HG02840 (cell line): ENCODE data around the gene HPS5.
"Not testable (repeated sequence)": the region's sequence is repeated elsewhere in the genome, so short reads cannot be mapped to it uniquely, and the experiment has no call there.

Experiments used
- ATAC-seq: cut with Tn5 transposase; IDR thresholded peaks from one replicate; pipeline ENCODE4 v1.9.1; 2021; ENCODE audit warnings: mild to moderate bottlenecking, moderate library complexity, moderate number of reproducible peaks; ENCODE audit not compliant: unreplicated experiment, low FRiP score

The HPS5 gene, protein sequence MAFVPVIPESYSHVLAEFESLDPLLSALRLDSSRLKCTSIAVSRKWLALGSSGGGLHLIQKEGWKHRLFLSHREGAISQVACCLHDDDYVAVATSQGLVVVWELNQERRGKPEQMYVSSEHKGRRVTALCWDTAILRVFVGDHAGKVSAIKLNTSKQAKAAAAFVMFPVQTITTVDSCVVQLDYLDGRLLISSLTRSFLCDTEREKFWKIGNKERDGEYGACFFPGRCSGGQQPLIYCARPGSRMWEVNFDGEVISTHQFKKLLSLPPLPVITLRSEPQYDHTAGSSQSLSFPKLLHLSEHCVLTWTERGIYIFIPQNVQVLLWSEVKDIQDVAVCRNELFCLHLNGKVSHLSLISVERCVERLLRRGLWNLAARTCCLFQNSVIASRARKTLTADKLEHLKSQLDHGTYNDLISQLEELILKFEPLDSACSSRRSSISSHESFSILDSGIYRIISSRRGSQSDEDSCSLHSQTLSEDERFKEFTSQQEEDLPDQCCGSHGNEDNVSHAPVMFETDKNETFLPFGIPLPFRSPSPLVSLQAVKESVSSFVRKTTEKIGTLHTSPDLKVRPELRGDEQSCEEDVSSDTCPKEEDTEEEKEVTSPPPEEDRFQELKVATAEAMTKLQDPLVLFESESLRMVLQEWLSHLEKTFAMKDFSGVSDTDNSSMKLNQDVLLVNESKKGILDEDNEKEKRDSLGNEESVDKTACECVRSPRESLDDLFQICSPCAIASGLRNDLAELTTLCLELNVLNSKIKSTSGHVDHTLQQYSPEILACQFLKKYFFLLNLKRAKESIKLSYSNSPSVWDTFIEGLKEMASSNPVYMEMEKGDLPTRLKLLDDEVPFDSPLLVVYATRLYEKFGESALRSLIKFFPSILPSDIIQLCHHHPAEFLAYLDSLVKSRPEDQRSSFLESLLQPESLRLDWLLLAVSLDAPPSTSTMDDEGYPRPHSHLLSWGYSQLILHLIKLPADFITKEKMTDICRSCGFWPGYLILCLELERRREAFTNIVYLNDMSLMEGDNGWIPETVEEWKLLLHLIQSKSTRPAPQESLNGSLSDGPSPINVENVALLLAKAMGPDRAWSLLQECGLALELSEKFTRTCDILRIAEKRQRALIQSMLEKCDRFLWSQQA

GRCh38 chr11:18321969-18322711, at the start of gene HPS5, which contains the start of gene GTF2H1:
HPS5 (minus strand) TSS chr11:18322140; CDS start chr11:18317858, 4,282 bp downstream.
GTF2H1 (plus strand) TSS chr11:18322567; CDS start chr11:18333075, 10,508 bp downstream.
- ATAC-seq = peak; percentile 93

DNA sequence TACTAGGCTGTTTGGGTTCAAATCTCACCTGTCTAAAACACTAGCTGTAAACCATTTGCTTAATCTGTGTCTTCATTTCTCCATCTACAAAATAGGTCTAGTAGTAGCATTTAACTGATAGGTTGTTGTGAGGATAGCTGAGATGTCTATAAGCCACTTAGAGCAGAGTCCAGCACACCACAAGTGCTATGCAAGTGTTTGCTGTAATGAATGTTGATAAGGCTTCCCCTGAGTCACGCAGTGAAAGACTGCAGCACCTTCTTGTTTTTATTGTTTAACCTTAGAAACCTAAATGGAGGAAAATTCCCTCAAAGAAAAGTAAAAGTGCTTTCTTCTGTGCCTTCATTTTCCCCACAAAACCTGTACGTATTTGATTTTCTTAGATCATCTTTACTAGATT, 49.3 kb upstream of the HPS5 start:
- ATAC-seq = no peak

DNA sequence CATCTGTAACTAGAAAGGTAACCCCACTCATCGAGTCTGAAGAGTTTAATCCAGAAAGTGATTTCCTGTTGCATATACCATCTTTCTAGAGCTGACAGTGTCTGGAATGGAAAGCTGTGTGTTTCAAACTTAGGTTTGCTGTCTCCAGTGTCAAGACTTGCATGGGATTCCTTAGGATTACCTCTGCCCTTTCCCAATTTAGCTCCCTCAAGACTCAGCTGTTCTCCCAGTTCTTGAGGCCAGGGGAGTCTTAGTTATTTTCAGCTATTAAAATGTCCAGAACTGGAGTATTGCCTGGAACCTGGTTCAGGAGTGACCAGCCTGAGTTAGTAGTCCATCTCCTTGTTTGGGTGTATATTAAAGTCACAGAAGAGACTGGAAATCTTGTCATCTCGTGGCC, 47.5 kb upstream of the HPS5 start:
- ATAC-seq = no peak

GRCh38 chr11:18368221-18368620, 46.3 kb upstream of the HPS5 start:
- ATAC-seq = no peak

DNA sequence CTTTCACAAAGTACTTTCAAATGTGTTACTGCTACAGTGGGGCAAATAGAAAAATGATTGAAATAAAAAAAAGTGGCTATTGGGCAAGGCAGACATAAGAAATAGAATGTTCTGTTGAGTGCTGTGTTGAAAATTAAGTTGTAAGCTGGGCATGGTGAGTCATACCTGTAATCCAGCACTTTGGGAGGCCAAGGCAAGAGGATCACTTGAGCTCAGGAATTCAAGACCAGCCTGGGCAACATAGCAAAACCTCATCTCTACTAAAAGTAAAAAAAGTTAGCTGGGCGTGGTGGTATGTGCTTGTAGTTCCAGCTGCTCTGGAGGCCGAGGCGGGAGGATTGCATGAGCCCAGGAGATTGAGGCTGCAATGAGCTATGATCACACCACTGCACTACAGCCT, 45.5 kb upstream of the HPS5 start:
- no peak for ATAC-seq

DNA sequence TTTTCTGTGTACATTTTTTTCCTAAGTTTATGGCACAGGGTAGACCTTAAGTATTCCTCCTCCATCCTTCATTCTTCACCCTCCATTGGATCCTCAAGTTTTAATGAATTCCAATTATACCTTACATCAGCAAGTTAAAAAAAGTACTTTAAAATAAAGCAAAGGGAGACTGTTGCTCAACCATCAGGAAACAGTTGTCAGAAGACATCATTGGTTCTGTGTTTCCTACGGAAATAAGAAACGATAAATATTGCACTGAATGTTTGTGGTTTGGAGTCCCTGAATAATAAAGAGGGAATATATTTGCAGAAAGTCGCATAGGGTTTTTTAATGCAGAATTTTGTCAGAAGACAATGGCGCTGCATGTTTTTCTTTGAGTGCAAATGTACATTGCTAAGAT, 44.3 kb upstream of the HPS5 start:
- no peak for ATAC-seq

- ATAC-seq = no peak
Measured at GRCh38 chr11:18365741-18366140, 43.8 kb upstream of the HPS5 start.

DNA sequence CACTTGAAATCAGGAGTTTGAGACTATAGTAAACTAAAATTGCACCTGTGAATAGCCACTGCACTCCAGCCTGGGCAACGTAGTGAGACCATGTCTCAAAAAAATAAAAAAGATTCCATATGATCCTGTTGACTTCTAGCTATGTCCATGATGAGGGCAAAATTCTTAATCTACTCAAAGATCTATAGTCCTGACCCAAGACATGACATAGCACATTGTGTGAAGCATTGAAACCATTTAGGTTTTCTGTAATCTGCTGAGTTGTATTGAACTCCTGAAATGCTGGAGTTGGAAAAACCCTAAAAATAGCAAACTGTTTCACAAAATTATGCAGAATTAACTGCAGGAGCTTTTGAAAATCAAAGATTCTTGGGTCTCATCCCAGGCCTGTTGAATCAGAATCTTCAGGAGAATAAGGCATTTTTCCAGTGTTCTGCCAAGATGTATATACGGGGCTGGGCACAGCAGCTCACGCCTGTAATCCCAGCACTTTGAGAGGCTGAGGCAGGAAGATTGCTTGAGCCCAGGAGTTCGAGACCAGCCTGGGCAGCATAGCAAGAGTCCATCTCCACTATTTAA, 42.6 kb upstream of the HPS5 start:
- ATAC-seq = no peak

DNA sequence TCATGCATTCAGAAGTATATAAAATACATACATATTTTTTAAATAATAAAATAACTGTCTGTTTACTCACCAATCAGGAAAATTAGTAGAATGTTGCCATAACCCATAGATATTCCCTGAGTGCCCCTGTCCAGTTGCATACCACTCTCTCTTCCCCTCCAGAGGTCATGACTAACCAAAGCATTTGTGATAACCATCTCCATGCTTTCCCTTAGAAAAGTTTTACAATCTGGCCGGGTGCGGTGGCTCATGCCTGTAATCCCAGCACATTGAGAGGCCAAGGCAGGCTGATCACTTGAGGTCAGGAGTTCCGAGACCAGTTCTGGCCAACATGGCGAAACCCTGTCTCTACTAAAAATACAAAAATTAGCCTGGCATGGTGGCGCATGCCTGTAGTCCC, 39.2 kb upstream of the HPS5 start:
- ATAC-seq = no peak

DNA sequence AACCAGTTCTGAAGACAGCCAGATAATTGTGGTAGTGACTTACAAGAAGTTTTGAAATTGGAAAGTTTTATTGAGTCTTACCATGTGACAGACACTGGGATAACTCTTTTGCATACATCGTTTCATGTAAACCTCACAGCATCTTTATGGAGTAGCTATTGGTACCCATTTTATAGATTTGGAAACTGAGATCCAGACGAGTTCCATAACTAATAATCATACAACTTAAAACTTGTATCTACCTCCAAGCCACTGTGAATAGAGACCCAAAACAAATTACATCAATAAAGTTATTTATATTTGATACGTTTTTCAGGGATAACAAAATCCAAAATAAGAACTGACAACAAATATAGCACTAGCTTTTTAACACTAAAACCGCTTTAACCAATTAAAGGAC, 36.7 kb upstream of the HPS5 start:
- ATAC-seq = no peak

DNA sequence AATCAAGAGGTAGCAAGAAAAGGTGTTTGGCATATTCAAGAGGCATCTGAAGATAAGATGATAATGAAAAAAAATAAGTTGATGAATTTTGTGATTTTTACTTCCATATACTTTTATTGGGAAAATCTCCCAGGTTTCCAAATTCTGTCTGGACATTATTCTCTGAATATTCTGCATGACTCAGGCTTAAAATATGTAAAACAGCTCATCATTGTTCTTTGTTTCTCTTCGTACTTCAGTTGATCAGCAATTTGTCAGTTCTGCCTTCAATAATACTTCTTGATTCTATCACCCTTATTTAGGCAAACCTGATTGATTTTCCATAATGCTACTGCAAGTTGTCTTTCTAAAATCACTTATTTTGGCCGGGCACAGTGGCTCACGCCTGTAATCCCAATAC, 30.6 kb upstream of the HPS5 start:
- no peak for ATAC-seq

- ATAC-seq = no peak
Measured at GRCh38 chr11:18347471-18348125, 25.7 kb upstream of the HPS5 start.

GRCh38 chr11:18332891-18333290, 11.0 kb upstream of the HPS5 start:
- no peak for ATAC-seq

DNA sequence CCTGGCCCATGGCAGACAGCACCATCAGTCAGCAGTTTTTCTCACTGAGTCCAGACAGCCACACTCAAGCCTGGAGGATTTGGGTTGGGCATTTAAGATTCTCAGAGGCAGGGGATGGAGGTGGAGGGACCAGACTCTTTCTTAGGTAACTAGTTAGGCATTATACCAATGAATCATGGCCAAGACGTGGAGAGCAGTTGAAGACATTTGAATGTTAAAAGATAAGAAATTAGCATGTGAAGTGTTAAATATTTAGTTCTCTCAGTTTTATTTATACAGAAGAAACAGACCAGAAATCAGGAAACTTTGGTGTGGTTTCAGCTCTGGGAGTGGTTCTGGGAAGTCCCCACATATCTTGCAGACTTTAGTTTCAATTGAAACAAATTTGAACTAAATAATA, 10.4 kb upstream of the HPS5 start:
- ATAC-seq = no peak

GRCh38 chr11:18330921-18331320, 9.0 kb upstream of the HPS5 start:
- ATAC-seq = no peak

DNA sequence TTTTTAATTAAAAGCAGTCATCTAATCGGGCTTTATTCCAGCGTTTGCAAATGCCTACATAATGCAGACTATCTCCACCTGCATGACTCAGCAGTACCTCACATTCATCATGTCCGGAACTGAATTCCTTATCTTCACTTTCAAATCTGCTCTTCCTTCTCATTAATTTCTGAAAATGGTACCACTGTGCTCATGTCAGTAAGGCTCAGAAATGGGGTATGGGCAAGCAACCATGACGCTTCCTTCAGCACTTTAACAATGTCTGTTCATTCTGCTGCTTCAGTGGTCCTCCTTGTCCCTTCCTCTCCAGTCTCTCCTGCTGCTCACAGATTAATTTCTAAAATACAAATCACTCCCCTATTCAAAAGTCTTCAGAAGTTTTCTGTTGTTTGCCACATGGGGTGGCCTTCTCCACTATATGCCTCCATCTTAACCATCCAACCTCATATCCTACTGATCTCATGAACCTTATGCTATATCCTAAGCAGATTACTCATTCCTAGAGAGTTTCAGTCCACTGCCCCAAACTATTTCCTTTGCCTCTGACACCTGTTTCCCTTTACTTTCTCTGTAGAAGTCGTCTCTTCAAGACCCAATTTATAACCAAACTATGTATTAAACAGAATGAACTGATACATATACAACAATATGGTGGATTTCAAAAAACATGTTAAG, 7.4 kb upstream of the HPS5 start:
- ATAC-seq = peak; percentile 51

DNA sequence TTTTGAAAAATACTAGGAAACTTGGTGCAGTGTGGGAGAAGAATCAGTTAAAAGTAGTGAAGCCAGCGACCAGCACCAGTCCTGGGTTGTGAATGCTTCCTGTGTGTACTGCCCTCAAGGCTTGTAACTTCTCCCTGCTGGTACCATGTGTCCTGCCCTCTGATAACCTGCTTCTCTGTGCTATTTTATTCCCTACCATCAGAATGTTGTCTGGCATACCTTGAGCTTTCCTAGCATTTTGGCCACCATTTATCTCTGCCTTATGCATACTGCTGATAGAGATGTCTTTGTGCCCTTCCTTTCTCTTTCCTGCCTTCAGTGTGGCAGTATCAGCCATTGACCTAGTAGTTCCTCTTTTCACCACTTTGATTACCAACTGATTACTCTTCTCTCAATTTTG, 2.4 kb upstream of the HPS5 start:
- ATAC-seq = no peak

GRCh38 chr11:18323881-18324280, 1.9 kb upstream of the HPS5 start:
- ATAC-seq = not testable (repeated sequence)
